ENCODE data around the gene MMAB.

DNA sequence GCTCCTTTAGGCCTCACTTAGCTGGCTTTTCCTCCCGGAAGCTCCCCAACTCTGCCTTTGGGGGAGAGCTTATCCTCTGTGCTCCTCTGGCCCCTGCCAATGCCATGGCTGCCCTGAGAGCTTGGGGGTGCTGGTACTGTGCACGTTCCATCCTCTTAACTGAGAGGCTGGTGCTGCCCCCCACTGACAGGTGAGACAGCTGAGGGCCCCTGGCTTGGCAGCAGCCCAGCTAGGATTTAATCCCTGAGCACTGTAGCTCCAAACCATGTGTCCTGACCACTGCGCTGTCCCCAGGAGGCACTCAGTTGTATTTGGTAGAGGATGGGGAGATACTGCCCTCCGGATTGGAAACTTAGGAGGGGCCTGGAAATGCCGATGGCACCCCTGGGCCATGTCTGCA lies 49.8 kb downstream of the MMAB start:
- TF ChIP-seq POLR2A (IDR thresholded peaks at IDR 0.05; ENCODE audit: low read depth, low read length): no peak
- TF ChIP-seq TAF1 (IDR thresholded peaks at IDR 0.05; ENCODE audit: low read depth, low read length): no peak
- no peak for TF ChIP-seq POLR2AphosphoS5 (IDR thresholded peaks at IDR 0.05; ENCODE audit: low read depth, low read length)
- TF ChIP-seq SPI1 (IDR thresholded peaks at IDR 0.05; ENCODE audit: low read depth, low read length): no peak

Measured in GM12891 (cell line).